Esophagus squamous epithelium (tissue), 4 donors: ENCODE results near the gene C8G.

Experiments
- CTCF ChIP-seq, 6 experiments: fragments of 450-650 bp in 4 of 6; fragments of 200-600 bp in 2 of 6; sonication (generic) in 2 of 6; IDR thresholded peaks; one replicate each; pipeline ENCODE4 v1.5.1; 2016 to 2019; ENCODE audit warnings: antibody characterized with exemption in 6 of 6, mild to moderate bottlenecking in 4 of 6, moderate library complexity in 4 of 6
- POLR2A ChIP-seq, 4 donors: fragments of 450-650 bp; IDR thresholded peaks; one replicate each; pipeline ENCODE4 v1.6.1; 2017; ENCODE audit warnings: antibody characterized with exemption in 4 of 4, mild to moderate bottlenecking in 4 of 4, moderate library complexity in 3 of 4

- TF ChIP-seq CTCF (IDR thresholded peaks at IDR 0.05): no peak
- no peak for TF ChIP-seq POLR2A (IDR thresholded peaks at IDR 0.05)
Observed at GRCh38 chr9:136968333-136969127, 23.5 kb downstream of the C8G start.
